Right lobe of liver (tissue), 6 donors: Measurements from ENCODE around the gene RAB36. TPM values are rescaled to one million over a fixed set of nuclear protein-coding genes. Genes with fewer than 3 reads are reported as not detected.

Experiments used
- ATAC-seq, 4 donors: fragments of 200-7000 bp; cut with Tn5 transposase; one replicate each; pipeline ENCODE4 v1.9.1; 2020; ENCODE audit warnings: mild to moderate bottlenecking in 4 of 4, moderate library complexity in 4 of 4
- DNase-seq, 3 donors: peaks; one replicate each; pipeline ENCODE4 v3.0.0-alpha.2; 2020
- H3K27ac ChIP-seq, 3 donors: fragments of 200-600 bp; one replicate each; pipeline ENCODE4 v1.8.0; 2022
- H3K27me3 ChIP-seq, 2 donors: fragments of 200-600 bp; one replicate each; pipeline ENCODE4 v1.8.0; 2022
- H3K36me3 ChIP-seq, 4 donors: fragments of 200-600 bp; sonication (generic) in 1 of 4; one replicate each; pipeline versions ENCODE4 v1.5.1 to v1.8.0; 2017 to 2022; ENCODE audit warnings: control low read depth in 1 of 4
- H3K4me1 ChIP-seq, 4 donors: fragments of 200-600 bp; sonication (generic) in 1 of 4; one replicate each; pipeline versions ENCODE4 v1.5.1 to v1.8.0; 2017 to 2022; ENCODE audit warnings: control low read depth in 1 of 4
- H3K4me3 ChIP-seq, 3 donors: fragments of 200-600 bp; one replicate each; pipeline ENCODE4 v1.8.0; 2022
- H3K9me3 ChIP-seq, 4 donors: fragments of 200-600 bp; sonication (generic) in 1 of 4; one replicate each; pipeline versions ENCODE4 v1.5.1 to v1.8.0; 2017 to 2022; ENCODE audit warnings: control low read depth in 1 of 4
- POLR2A ChIP-seq: fragments of 450-650 bp; IDR thresholded peaks from one replicate; pipeline ENCODE4 v1.6.1; 2017; ENCODE audit warnings: antibody characterized with exemption, mild to moderate bottlenecking
- WGBS: methylation state at CpG from one replicate; pipeline ENCODE4 v1.1.6; 2018; ENCODE audit warnings: low coverage, low lambda C conversion rate; ENCODE audit not compliant: insufficient coverage; ENCODE audit errors: missing lambda C conversion rate; 5-methylcytosine and 5-hydroxymethylcytosine counted together
- intact Hi-C, 2 donors: fragments of 100-400 bp; cut with DNase I; formaldehyde crosslinking; loops; one replicate each; pipeline versions ENCODE4 v1.11.2 to v1.14.1; 2022
- total RNA-seq, 6 experiments: library from RNA; depleted of rRNA in 2 of 6; stranded (reverse); fragments of >200 nt in 2 of 6; fragmentation: NEBNext Ultra II Directional in 3 of 6; extraction: Animal tissue kit (Norgen Biotek cat#: 25700) in 3 of 6; gene quantifications; one replicate each; pipeline versions ENCODE4 v1.1.0 to v1.2.4, GENCODE V29; 2016 to 2023
- TF ChIP-seq, protein P1 (sequence below), 4 donors: fragments of 200-600 bp in 3 of 4; fragments of 450-650 bp in 1 of 4; IDR thresholded peaks; one replicate each; pipeline versions ENCODE4 v1.5.1 to v1.8.0; 2016 to 2022; ENCODE audit warnings: antibody characterized with exemption in 4 of 4, mild to moderate bottlenecking in 2 of 4
- donor health status: DM: no; HTN: yes; CAD: no.
- donor health status: DM: no; HTN: no; CAD: no.
- donor health status: DM: no; HTN: no; CAD: no.
- donor health status: DM: no; HTN: yes; CAD: no.
- donor health status: DM: no; HTN: yes; CAD: no.

Gene RAB36
- total RNA-seq, 6 experiments from 2014 or later: 0.07 to 0.65 (median 0.19) TPM

DNA sequence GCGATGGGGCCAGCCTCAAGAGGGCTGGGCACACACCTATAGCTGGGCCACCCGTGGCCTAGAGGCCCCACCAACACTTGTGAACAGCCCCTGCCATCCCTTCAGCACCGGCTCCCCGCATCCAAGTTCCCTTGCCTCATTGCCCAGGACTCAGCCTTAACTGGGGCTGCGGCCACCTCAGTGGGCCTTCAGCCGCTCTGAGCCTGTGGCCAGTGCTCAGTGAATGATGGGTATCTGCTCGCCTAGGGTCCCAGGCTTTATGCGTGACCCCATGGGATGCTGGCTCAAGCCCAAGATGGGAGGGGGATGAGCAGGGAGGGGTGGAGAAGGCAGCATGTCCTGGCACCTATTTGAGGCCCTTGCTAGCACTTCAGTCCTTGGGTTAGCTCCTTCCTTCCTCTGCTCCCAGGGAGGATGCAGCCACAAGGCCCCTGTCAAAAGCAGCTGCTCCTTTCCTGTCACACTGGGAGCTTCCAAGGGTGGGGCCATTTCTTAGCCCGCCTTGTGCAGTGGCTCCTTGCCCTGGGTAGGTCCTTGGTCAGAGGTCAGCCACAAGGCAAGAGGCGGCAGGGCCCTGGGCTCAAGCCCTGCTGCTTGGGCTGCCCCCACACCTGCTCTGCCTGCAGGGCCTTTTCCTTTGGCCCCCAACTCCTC, 43.1 kb upstream of the RAB36 start:
- H3K27ac ChIP-seq: no peak overlapping the region
- intact Hi-C loops: no loop called here
- no peak overlapping the region for H3K4me3 ChIP-seq
- no peak for DNase-seq
- no peak for ATAC-seq
- H3K9me3 ChIP-seq: no peaks in the 10 kb centered on the region
- H3K36me3 ChIP-seq: no peaks in the 10 kb centered on the region
- no CpG with 5 or more reads among the region's 10 CpGs for WGBS
- no peaks in the 10 kb centered on the region for H3K4me1 ChIP-seq
- no peaks in the 10 kb centered on the region for H3K27me3 ChIP-seq
- TF ChIP-seq, protein P1, sequence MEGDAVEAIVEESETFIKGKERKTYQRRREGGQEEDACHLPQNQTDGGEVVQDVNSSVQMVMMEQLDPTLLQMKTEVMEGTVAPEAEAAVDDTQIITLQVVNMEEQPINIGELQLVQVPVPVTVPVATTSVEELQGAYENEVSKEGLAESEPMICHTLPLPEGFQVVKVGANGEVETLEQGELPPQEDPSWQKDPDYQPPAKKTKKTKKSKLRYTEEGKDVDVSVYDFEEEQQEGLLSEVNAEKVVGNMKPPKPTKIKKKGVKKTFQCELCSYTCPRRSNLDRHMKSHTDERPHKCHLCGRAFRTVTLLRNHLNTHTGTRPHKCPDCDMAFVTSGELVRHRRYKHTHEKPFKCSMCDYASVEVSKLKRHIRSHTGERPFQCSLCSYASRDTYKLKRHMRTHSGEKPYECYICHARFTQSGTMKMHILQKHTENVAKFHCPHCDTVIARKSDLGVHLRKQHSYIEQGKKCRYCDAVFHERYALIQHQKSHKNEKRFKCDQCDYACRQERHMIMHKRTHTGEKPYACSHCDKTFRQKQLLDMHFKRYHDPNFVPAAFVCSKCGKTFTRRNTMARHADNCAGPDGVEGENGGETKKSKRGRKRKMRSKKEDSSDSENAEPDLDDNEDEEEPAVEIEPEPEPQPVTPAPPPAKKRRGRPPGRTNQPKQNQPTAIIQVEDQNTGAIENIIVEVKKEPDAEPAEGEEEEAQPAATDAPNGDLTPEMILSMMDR (IDR thresholded peaks at IDR 0.05): no peak
- TF ChIP-seq POLR2A: no peak

DNA sequence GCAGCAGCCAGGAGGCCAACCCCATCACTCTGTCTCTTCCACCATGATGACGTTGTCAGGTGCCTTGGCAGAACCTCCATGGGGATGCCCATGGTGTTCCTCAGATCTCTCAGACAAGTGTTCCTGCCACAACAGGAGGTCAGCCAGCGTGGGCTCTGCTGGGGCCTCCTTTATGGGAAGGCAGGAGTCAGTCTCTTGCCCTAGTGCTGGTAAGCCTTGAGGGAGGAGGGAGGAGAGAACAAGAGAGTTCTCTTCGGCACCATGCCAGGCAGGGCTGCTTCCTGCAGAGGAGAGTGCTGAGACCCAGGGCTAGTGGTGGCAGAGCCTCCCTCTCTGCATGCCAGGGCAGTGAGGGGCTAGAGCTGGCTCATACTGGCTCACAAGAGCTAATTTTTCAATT, 42.5 kb upstream of the RAB36 start:
- no peak for TF ChIP-seq POLR2A
- TF ChIP-seq, protein P1 (IDR thresholded peaks at IDR 0.05): no peak
- intact Hi-C loops: no loop called here
- Histone ChIP-seq H3K27ac (no peak overlapping the region), H3K9me3 (no peaks in the 10 kb centered on the region), H3K4me3 (no peak overlapping the region), H3K36me3 (no peaks in the 10 kb centered on the region), H3K27me3 (no peaks in the 10 kb centered on the region), H3K4me1 (no peaks in the 10 kb centered on the region)
- WGBS: 67% methylated on average over 1 of the region's 3 CpGs
- ATAC-seq (no peak), DNase-seq (no peak)

- DNase-seq (no peak), ATAC-seq (no peak)
- Histone ChIP-seq H3K9me3 (no peaks in the 10 kb centered on the region), H3K4me1 (no peaks in the 10 kb centered on the region), H3K27ac (no peak overlapping the region), H3K27me3 (no peaks in the 10 kb centered on the region), H3K4me3 (no peak overlapping the region), H3K36me3 (no peaks in the 10 kb centered on the region)
- WGBS: 90% methylated on average over 9 of the region's 13 CpGs
- intact Hi-C loops: no loop called here
- TF ChIP-seq, protein P1 (IDR thresholded peaks at IDR 0.05): no peak
- TF ChIP-seq POLR2A: no peak
These were observed 41.9 kb upstream of the RAB36 start for GRCh38 chr22:23103199-23103954.

DNA sequence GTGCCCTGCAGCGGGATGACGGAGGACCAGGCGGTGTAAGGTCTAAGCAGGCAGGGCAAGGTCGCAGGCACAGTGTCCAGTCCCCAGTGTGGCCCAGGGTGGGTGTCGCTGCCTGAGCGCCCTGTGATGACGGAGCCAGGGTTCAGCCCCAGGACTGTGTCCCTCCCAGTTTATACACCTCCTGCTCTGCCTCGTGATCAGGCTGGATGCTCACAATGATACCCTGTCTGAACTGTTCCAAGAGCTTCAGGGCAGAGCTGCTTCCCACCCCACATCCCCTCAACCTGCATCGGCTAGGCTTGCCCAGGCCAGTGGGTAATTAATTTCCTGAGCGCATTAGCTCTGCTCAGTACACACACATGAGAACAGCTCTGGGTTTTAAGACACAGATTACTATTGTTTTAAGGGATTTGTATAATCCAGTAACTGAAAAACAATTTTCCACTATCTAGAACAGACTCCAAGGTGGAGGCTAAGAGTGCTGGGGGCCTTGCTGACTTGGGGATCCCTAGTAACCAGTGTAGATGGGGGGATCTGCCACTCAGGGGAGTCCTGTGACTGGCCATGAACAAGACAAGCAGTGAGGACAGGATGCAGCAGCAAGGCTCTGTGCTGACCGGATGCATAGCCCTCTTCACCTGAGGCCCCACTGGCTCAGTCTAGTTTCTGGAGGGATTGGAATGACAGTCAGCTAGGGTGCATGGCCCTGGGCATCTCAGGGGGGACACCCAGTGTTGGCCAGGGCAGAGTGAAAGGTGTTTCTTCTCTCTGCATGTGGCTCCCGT, 40.9 kb upstream of the RAB36 start:
- Histone ChIP-seq H3K4me1 (no peaks in the 10 kb centered on the region), H3K36me3 (no peaks in the 10 kb centered on the region), H3K4me3 (no peak overlapping the region), H3K27me3 (no peaks in the 10 kb centered on the region), H3K9me3 (no peaks in the 10 kb centered on the region), H3K27ac (no peak overlapping the region)
- WGBS: no CpG with 5 or more reads among the region's 12 CpGs
- intact Hi-C loops: no loop called here
- ATAC-seq (no peak), DNase-seq (no peak)
- no peak for TF ChIP-seq POLR2A
- TF ChIP-seq, protein P1 (IDR thresholded peaks at IDR 0.05): no peak
